CD4-positive, alpha-beta T cell treated with Interferon alpha-2 for 1 hour (primary cell): ENCODE measurements around the gene CAMTA1.
"Not testable (repeated sequence)": the region's sequence is repeated elsewhere in the genome, so short reads cannot be mapped to it uniquely, and the experiment has no call there.

Experiments
- DNase-seq, 2 donors: peaks; one replicate each; pipeline ENCODE4 v3.0.0-alpha.2; 2020 to 2022

CAMTA1 gene

DNA sequence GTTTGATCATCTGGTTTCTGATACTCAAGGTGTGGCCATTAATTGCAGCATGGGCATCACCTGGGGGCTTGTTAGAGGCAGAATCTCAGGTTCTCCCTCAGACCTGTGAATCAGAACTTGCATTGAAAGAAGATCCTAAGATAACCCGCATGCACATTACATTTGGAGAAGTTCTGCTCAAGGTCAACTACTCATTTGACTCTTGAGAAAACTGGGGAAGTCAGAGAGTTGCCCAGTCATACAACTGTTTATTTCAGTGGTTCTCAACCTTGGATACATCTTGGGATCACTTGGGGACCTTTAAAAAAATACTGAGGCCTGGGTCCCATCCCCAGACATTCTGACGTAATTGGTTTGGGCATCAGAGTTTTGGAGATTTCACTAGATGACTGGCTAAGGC is 30.5 kb downstream of the CAMTA1 start:
- DNase-seq, result no peak

DNA sequence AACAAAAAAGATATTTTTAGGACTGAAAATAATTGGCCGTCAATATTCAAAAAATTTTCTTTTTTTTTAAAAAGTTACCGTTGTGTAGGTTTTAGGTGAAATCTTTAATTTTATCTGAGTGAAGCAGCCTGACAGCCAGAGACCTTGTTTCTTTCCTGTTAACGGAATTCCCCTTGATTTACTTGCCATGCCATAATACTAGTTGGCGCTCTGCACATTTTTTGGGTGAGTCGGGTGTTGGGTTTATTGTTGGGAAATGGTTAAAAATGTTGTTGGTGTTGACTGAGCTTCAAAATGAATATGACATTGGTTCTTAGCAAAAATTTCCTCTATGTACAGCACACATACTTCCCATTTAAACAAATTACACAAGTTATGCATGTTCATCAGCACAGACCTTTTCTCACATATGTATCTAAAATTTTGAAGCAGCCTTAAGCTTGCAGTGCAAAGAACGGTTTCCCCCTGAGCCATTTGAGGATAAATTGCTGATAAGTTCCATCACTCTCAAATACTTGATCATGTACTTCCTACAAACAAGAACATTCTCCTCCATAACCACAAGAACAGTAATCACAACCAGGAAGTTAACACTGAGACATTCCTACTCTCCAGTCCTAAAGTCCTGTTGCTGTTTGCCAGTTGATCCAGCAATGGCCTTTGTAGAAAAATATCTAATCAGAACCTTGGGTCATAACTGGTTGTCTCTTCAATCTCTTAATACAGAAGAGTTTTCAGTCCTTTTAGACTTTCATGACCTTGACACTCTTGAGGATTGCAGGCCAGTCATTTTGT is 34.2 kb downstream of the CAMTA1 start:
- no peak for DNase-seq

DNA sequence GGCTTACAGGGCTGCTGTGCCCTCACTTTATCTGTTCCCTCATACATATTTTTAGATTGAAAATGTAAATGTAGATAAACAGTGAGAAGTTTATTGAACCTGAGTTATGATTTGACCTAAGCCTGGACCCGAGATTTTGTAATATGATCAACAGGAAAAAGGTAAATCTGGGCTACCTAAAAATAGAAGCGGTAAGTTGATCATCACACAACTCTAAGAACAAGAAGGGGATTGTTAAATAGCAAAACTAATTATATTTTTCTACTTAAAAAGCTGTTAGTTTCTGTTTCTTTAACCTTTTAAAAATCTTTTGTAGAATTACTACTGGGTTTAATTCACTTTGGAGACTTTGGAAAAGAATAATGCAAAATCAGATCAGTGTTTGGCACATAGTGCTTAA is 35.6 kb downstream of the CAMTA1 start:
- DNase-seq, result no peak

DNA sequence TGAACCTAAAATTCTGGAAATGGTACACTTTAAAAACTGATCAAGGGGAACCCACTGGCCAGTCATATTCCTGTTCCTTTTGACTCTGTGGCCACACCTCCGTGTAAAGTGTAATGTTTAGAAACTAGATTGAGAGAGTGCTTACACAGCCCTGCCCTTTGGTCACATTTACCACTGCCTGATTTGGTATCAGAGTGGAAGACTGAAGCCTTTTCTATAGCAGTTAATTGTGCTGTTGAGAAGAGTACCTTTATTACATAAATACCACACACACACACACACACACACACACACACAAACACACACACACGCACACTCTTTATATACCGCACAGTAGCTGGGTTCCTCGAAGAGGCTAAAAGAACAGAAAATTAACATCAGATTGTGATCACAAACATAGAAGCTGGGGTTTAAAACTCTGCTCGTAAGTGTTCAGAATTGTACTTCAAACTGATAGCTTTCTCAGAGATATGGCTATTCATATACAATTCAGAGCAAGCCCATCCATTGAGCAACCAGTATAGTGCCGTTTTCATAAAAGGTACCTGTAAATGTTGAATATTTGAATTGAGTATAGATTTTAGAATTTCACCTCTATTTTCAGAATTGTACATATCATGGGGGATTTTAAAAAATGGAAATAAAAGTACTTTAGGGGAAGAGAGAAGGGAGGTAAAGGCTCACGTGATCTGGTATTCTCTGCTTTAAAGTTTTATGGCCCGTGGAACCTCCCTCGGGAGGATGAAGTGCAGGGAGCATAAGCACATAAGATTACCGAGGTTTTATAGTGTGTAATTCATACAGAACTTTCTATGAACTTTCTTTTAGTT is 37.5 kb downstream of the CAMTA1 start:
- DNase-seq, result no peak

DNA sequence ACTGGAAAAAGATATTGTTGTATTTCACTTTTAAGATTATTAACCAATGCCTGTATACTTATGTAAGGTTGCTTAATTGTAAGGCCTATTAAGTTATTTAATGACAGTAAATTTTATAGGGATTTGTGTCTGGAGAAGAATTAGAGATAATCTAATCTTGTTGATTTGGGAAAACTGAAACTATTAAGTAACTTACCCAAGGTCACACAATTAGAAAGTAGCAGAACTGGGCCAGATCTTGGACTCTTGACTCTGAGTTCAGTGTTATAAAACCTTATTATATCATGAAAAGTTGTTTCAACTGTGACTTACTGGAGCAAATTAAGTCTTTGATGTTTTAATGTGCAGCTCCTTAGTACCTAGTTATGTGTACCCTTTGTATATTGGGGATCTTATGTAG is 38.5 kb downstream of the CAMTA1 start:
- no peak for DNase-seq

DNA sequence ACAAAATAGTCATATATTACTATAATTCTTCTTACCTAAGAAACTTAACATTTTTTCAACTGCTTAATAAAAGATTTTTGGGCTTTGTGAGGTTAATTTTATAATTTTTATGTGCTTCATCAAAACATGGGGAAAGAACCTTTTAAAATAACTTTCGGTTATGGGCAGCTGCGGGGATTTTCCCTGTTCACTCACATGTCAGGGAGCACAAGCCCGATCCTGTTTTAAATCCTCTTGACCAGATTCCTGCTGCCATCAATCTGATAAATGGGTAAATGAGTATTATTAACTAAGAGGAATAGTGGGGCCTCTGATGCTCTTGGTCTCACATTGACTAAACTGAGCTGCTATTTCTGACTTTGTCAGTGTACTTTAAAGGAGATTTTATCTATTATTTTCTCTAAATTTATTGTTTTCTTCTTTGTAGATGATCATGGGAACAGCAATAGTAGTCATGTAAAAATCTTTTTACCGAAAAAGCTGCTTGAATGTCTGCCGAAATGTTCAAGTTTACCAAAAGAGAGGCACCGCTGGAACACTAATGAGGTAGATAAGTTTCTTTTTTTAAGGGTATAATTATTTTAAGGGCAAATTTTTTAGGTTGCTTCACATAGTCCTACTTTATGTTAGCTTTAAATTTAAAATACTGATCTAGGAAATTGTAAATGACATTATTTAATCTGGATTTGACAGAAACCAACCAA is 39.6 kb downstream of the CAMTA1 start:
- no peak for DNase-seq

DNA sequence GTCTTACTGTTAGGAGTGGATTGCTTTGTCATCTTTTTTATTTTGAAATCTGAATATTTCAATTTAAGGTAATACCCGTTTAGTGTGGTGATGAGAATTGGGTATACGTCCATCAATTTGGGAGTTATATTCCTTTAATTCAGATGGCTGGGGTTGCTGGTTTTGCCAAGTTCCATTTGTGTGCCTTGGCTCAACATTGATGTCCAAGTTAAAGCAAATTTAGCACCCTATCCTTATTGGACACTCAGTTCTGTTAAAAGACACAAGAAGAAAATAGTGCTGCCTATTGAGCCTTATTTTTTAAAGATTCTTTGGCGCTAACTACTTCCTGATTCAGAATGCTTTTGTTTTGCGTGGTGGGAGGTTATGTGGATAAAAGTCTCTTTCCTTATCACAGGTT is 40.6 kb downstream of the CAMTA1 start:
- DNase-seq, result no peak

DNA sequence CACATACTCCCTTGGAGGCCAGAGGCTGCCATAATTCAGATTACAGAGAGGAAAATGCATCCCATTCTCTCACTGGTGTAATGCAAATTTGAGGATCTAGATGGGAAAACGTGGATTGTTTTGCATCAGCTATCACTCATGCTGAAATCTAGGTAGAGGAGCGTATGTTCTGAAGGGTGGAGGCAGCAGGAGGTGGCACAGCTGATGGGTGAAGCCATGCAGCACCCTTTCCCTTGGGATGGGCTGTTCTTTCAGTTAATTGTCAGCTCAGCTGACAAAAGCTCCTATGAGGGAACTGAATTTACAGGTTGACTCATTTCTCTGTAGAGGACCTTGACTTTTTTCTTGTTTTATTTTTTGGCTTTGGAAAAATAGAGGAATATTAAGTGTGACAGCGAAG is 41.8 kb downstream of the CAMTA1 start:
- no peak for DNase-seq

DNA sequence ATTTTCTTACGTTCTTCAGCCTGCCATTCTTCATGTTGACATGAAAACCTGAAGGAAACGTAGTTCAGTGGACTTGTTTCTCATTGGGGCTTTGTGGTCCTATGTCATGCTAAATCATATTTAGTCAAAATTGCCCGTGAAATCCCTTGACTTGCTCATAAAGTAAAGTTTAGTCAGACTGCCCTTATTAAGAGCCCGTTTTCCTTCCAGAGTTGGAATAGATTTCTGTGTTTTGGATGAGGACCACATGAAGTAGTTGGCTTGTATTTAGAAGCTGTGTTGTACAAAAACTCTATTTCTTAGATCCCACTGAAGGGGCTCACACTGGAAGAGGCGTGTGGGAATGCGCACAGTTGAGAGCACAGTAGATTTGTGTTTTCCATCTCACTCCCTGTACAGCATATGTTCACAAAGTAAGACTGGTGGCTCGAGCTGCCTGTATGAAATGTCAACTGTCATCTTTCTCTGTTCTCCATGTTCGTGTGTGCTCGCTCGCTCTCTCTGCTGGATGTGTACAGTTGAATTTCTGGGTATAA is 42.4 kb downstream of the CAMTA1 start:
- no peak for DNase-seq

DNA sequence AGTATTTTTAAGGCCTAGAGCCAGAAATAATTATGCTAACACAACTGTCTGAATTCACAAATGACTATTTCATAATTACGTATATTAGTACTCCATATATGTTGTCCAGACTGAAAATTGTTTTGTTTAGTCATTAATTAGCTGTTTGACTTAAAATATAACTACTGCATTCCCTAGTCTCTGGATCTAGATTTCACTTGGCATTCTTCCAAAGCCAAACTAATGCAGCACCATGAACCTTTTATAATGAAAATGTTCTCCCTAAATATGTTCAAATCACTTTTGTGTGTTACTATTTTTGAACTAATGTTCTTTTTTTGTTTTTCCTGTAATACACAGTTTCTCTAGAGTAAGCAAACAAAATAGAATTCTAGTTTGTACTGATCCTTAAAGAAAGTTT is 46.1 kb downstream of the CAMTA1 start:
- DNase-seq, result no peak

DNA sequence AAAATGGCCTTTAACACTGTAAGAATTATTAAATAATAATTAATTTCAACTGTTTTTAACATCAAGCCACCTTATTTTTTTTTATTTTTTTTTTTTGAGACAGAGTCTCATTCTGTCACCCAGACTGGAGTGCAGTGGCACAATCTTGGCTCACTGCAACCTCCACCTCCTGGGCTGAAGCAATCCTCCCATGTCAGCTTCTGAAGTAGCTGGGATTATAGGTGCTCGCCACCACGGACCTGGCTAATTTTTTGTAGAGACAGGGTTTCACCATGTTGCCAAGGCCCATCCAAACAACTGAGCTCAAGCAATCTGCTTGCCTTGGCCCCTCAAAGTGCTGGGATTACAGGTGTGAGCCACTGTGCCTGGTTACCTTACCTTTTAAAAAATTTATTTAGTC is 46.8 kb downstream of the CAMTA1 start:
- DNase-seq, result not testable (repeated sequence)

DNA sequence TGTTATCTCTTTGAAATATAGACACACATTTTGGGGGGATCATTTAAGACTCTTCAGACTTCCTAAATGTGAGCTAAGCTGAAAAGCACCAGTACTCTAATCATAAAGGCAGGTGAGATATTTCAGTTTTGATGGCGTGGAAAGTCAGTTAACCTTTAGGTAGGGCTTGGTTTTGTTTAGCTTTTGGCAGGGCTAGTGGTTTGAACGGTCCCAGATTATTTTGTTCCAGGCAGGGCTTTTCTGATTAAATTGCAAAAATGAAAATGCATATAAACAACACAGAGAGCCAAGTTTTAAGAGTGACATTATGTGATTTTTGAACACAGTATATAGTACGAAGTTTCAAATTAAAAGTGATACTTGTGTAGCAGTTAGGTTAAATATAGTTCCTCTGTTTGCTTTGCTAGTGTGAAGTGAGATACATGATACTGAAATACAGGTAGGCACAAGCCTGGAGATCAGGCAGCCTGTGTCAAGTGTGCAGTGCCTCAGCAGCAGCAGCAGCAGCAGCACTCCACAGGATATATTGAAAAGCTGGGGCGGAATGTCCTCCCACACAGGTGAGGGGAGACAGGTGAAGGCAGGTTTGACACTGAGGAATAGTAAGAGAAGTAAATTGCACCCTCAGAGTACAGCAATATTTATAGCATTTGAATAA is 47.4 kb downstream of the CAMTA1 start:
- DNase-seq, result no peak

DNA sequence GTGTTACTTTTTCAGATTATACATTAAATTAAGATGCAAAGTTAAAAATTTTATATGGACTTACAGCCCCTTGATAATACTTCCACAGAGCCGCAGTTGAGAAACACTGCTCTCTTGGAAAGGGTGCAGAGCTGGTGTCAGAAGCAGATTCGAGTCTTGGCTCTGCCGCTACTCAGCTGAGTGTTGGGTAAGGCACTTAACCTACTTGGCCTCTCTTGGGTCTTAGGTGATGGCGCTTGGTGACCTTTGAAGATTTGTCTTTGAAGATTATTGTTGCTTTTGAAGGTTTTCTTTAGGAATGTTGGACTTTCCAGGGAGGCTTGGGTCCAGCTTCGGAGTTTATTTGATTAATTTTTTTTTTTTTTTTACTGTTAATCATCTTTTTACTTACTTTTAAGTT is 48.5 kb downstream of the CAMTA1 start:
- no peak for DNase-seq

DNA sequence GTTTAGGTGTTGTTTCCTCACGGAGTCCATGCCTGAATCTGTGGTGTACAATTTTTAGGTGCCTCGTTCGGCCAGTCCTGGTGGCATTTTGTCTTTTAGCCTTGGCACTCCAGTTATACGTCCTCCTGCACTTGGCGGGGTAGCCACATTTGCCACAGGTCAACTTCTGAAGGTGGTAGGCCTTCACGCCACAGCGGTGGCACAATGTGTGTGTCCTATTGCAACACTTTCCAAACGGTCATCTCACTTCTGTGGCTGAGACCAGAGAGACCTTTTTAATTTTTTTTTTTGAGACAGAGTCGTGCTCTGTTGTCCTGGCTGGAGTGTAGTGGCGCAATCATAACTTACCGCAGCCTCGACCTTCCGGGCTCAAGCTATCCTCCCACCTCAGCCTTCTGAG is 49.1 kb downstream of the CAMTA1 start:
- no peak for DNase-seq

DNA sequence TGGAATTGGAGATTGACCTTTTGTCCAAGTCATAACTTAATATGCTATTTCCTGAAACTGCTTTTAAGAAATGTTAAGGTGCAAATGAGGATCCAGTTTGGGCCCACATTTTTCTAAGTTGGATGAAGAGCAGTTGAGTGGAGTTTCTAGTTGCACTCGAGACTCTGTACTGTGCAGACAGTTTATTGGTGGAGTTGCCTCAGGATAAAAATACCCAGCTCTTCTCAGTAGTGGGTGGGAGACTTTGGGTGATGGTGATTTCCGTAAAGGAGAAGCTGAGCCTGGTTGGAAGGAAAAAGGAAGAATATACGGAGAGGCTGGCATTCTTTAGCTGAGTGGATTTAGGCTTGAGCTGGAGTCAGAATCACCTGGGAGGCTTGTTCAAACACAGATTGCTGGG is 49.9 kb downstream of the CAMTA1 start:
- no peak for DNase-seq

DNA sequence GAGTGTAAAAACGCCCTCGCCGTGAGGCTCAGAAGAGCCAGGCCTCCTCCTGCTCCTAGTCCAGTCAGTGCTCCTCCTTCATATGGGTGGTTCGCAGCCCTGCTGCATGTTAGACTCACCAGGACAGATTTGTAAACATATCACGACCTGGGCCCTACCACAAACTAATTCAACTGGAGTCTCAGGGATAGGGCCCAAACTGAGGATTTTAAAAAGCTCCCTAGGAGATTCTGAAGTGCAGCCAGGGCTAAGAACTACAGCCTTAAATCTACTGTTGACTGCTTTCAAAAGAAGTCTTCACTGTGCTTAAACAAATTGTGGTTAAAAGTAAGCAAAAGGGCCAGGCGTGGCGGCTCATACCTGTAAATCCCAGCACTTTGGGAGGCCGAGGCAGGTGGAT is 57.0 kb downstream of the CAMTA1 start:
- no peak for DNase-seq

DNA sequence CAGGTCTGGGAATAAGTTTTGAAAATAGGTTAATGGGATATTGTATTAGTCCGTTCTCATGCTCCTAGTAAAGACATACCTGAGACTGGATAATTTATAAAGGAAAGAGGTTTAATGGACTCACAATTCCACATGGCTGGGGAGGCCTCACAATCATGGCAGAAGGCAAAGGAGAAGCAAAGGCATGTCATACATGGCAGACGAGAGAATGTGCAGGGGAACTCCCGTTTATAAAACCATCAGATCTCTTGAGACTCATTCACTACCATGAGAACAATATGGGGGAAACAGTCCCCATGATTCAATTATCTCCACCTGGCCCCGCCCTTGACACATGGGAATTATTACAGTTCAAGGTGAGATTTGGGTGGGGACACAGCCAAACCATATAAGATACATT is 60.5 kb downstream of the CAMTA1 start:
- DNase-seq, result not testable (repeated sequence)

DNA sequence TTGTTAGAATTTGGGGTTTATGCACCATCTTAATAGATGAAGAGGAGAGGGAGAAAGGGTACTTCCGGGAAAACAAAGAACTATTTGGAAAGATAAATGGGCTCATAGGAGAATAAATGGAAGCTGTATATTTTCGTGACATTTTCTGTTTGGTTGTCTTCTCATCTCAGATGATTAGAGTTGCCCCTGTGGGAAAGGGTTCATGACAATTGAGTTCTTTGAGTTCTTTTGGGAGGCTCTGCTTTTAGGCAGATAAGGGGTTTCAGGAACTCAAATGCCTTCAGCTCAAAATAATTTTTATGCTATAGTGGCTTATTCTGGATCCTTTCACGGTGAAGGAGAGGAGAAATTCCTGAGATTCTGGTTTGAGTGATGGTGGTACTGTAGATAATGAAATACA is 63.6 kb downstream of the CAMTA1 start:
- DNase-seq, result no peak

DNA sequence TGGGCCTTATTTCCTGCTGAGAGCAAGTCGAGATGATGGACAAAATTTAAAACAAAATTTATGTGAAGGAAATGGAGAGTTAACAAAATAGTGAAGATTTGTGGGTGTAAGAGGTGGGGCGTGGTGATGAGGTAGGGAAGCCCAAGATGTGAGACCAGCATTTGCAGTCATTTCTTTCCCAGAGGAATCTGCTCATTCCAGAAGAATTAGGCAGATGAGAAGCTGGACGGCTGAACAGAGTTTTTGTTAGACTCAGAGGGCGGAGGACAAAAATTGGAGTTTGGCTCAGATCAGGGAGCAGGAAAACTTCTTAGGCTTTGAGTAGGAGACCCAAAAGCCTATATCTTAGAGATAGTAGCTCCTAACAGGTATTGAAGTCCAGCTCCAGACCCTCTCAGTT is 65.3 kb downstream of the CAMTA1 start:
- no peak for DNase-seq

DNA sequence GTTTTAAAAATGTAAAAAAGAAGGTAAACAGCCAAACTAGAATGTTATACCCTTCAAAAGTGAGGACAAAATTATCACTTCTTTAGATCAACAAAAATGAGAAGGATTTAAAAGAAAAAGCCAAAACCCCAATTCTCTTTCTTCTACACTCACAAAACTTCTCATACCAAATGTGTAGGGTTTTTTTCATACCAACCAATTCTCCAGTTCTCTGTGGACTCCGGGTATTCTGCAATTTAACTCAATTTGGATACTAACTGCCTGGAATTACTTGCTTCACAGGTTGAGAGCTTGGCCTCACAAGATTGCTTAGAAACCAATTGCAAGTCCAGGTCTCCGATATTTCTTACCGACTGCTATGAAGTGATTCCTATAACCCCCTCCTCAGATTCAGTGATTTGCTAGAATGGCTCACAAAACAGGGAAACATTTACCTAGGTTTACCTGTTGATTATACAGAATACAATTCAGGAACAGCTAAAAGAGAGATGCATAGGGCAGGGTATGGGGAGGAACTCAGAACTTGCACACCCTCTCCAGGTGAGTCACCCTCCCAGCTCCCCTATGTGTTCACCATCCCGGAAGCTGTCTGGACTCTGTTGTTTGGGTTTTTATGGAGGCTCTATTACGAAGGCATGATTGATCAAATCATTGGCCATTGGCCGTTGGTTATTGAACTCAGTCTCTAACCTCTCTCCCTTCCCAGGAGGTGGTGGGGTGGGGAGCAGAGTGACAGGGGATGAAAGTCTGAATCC is 67.1 kb downstream of the CAMTA1 start:
- DNase-seq, result no peak

DNA sequence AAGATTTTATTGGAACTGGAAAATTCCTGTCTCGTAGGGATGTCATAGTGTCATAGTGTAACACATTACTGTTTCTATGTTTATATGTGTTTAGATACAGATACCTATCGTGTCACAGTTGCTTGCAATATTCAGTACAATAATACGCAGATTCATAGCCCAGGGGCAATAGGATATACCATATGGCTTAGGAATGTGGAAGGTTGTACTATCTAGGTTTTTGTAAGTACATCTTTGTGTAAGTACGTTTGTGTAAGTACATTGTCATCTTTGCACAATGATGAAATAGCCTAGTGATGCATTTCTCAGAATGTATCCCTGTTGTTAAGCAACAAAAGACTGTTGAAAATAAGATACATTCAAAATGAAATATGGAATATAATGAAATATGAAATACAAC is 68.9 kb downstream of the CAMTA1 start:
- no peak for DNase-seq

DNA sequence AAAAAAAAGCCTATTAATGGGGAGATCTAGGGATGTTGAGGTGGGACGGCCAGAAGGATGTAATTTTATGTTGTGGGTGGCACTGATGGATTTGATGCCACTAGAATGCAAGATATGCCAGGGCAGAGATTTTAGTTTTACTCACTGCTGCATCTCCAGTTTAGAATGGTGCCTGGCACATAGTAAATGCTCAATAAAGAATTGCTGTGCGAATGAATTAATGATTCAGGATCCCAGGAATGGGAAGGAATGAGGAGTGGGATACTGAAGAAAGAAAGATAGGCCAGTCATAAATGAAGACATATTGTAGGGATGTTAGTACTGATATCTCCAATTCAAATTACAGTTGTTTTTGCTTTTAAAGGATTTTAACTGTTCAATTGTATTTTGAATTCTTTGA is 72.6 kb downstream of the CAMTA1 start:
- DNase-seq, result no peak
